ENCODE results near the gene GFER. TPM values are rescaled to one million over a fixed set of nuclear protein-coding genes. Genes with fewer than 3 reads are reported as not detected.

The GFER gene
- 10 to 100 TPM in 1 of 2 donors, 1 to 10 TPM in 1; 9.6 to 13.3 TPM for total RNA-seq

DNA sequence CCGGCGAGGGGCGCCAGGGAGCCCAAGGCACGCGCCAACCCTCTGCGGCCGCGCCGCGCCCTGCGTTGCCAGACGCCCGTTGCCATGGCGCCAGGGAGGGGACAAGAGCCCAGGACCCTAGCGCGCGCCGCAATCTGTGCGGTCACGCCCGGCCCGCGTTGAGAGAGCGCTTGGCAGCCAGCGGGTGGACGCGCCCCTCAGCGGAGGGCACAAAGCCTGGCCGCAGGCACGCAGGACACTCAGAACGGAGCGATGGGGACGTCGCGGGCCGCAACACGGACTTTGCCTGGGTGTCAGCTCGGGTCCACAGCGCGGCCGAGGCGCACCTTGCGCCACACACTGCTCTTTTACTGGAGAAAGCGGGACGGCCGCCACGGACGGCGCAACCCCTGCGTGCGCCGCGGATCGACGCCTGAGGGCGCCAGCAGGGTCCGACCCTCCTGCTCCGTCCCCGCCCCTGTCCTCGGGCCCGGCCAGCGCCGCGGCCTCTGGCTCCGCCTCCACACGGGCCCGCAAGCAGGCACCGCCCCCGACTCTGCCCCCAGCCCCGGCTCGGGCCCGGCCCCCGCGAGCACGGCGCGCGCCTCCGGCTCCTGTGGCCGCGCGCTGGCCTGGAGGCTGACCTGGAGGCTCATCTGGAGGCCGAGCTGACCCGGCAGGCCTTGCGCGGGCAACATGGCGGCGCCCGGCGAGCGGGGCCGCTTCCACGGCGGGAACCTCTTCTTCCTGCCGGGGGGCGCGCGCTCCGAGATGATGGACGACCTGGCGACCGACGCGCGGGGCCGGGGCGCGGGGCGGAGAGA is at the start of gene GFER:
Gene GFER (plus strand): TSS at position 650 of the 803 bp plus-strand sequence. CDS start 26 bp downstream, at position 676.

GRCh38 chr16:1942810-1943726 is 40.9 kb upstream of the GFER start, which contains the start of gene MSRB1:
Gene MSRB1, minus strand, starts transcription at chr16:1943199. Its CDS starts 43 bp downstream, at chr16:1943156.

GRCh38 chr16:1959269-1960039 is 24.5 kb upstream of the GFER start, which contains the start of gene NDUFB10:
Gene NDUFB10, plus strand, starts transcription at chr16:1959538. Its CDS starts 87 bp downstream, at chr16:1959625.

DNA sequence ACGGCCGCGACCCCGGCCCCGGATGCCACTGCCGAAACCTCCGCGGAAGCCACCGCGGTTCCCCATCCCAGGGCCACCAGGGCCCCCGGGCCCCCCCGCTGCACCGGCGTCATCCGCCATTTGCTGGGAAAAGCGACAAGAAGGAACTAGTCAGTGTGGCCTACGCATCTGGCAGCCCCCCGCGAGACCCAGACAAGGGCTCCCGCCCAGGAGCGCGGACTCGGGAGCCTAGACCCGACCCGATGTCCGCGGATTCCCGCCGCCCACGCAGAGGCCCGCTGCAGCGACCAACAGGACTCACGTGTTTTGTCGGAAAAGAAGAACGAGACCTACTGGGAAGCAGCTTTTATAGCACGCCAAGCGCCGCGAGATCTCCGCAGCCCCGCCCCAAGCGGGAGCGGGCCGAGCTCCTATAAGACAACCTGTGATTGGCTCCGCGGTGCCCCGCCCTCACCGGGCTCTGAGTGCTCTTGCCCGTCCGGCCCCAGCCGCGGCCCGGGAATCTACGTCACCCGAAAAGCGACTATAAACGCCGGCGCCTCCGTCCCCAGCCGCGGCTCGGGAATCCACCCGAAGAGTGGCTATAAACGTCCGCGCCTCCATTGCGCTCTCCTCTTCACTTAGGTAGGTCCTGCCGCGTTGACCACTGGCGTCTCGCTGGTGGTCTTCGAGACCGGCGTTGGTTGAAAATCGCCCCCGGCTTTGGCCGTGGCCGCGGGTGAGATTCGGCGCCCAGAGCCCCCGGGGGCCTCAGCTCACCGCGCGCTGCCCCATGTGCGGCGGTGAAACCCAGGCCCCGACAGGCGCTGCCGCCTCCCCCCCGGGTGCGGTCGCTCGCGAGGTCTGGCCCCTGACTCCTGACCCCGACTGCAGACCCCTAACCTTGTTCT is 19.2 kb upstream of the GFER start, which contains the start of gene RPS2:
Gene RPS2 (minus strand): TSS at position 321 of the 890 bp plus-strand sequence. CDS start 201 bp downstream, at position 120.

DNA sequence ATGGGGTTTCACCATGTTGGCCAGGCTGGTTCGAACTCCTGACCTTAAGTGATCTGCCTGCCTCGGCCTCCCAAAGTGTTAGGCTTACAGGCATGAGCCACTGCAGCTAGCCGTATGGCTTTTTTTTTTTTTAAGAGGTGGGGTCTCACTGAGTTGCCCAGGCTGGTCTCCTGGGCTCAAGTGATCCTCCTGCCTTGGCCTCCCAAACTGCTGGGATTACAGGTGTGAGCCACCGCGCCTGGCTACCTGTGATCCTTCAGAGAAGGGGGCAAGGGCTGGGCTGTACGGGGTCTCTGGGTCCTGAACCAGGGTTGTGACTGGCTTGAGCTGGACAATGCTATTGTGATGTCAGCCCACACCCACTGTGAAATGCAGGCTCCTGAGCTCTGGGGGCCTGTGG is 17.5 kb upstream of the GFER start, which contains the start of gene RNF151:
Gene RNF151 (plus strand): TSS at position 397 of the 400 bp plus-strand sequence. CDS start 26 bp downstream, outside the sequence.

GRCh38 chr16:1971796-1972489 is 12.1 kb upstream of the GFER start, which contains the start of gene TBL3:
Gene TBL3, plus strand, starts transcription at chr16:1972053. Its CDS starts 112 bp downstream, at chr16:1972165.

DNA sequence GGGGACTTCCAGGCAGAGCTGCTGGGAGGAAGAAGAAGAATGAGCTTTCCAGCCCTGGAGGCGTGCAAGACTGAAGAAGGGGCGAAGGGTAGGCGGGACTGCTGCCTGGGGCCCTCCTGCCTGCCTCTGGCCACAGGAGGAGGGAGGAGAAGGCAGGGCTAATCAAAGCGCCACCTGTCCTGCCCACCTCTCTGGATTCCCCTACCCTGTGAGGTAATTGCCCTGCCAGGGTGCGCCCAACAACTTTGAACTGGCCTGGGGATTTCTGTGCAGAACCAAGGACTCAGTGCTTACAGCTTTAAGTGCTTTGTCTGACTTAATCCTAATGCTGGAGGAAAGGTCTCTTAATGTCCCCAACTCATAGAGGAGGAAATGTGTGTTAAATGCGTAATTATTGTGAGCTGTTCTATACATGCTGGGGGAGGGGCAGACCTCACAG is 2.6 kb upstream of the GFER start, which contains the start of gene NOXO1:
Gene NOXO1 (minus strand): TSS at position 72 of the 439 bp plus-strand sequence. CDS start 290 bp downstream, outside the sequence.

GRCh38 chr16:1989209-1990100 is 5.5 kb downstream of the GFER start, which contains the start of gene SYNGR3:
Gene SYNGR3, plus strand, starts transcription at chr16:1989970. Its CDS starts 133 bp downstream, at chr16:1990103.

DNA sequence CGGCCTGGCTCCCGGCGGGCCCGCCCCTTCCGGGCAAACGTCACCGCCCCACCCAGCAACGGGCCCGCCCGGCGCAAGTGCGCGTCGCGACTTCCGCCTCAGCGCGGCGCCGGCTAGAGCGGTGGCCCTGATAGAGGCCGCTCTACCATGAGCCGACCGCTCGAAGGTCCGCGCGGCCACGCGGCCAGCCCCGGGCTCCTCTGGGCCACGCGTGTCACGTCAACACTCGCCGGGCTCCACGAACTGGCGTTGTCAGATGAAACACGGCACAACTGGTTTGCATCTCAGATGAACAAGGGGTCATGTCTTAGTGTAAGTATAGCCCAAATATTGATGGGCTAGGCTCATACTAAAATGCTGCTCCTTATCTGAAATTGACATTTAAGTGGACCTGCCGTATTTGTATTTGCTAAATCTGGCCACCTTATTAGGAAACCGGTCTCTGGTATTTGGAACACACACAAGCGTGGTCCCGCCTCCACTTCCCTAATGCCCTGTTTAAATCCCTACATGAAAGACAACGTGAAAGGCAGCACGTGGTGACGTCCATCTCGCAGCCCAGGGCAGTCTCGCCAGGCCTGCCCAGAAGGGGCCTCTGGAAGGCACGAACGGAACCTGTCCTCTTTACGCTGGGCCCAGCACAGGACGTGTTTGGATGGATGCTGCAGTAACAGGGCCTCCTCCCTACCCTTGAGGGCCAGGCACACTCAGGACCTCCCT is 26.0 kb downstream of the GFER start, which contains the start of gene ZNF598:
Gene ZNF598 (minus strand): TSS at position 31 of the 720 bp plus-strand sequence.

DNA sequence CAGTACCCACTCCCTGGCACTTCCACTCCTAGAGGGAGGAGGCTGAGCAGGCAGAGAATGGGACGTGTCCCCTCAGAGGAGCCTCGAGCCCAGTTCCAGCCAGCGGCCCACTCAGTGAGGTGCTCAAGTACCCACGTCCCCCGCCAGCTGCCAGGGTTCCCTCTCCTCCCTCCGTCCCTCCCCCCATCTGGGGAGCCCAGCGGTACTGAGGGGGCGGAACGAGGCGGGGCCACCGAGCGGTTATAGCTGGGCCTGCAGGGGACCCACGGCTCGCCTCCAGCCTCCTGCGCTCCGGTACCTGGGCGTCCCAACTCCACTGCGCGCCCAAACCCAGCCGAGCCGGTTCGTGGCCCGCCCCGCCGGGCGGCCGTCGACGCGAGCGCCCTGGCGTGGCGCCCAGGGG is 35.5 kb downstream of the GFER start, which contains the start of gene NPW:
Gene NPW (plus strand): TSS at position 268 of the 403 bp plus-strand sequence.

DNA sequence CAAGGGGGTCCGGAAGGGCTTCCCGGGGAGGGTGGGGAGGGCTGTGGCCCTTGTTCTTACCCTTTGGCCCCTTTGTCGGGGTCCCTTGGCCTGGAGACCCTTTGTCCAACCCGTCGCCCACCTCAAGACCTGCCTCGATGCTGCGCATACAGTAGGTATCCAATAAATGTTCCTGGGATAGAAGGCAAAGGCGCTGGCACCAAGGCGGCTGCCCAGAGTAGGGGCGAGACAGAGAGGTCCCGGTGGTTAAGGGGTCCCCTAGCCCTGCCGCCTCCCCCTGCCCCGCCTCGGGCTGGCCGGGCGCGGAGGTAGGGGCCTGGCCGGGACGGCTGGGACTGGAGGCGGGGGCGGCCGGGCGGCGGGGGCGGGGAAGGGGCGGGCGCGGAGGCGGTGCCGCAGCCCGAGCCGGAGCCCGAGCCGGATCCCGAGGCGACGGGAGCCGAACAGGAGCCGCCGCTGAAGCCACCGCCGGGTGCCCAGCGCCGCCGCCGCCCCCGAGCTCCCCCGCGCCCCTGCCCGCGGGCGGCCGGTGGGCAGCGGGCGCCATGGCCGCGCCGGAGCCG is 42.5 kb downstream of the GFER start, which contains the start of gene NHERF2:
Gene NHERF2 (plus strand): TSS at position 442 of the 563 bp plus-strand sequence. CDS start 104 bp downstream, at position 546.

Small RNA genes within 50 kb of the gene (small RNA-seq; reads per million reads assigned to genes)
- gene AC005363.2: 0.29 to 0.39 reads per million in 2 donors
- gene RN7SL219P: 0 reads per million in 2 donors
- 0 reads per million in 2 donors for gene SNORA10
- 0 reads per million in 2 donors for gene SNORA64

Other genes starting within 250 kb of the GFER start
- gene NME3, start 212.7 kb upstream of the GFER start, total RNA-seq: 10 to 100 TPM; 27.9 to 36.0 TPM
- 10 to 100 TPM; 15.3 to 17.2 TPM for gene EME2, start 211.4 kb upstream of the GFER start, total RNA-seq
- 100 to 1,000 TPM in 1 of 2 donors, 10 to 100 TPM in 1; 87.8 to 153 TPM for gene MRPS34, start 211.1 kb upstream of the GFER start, total RNA-seq
- 10 to 100 TPM; 19.3 to 23.1 TPM for gene SPSB3, start 201.6 kb upstream of the GFER start, total RNA-seq
- gene NUBP2, start 201.2 kb upstream of the GFER start, total RNA-seq: 10 to 100 TPM; 59.5 to 80.3 TPM
- under 1 TPM in 1 of 2 donors, not detected in 1; 0.33 TPM for gene IGFALS, start 190.5 kb upstream of the GFER start, total RNA-seq
- gene HAGH, start 157.4 kb upstream of the GFER start, total RNA-seq: 10 to 100 TPM; 46.6 to 61.9 TPM
- 100 to 1,000 TPM; 114 to 119 TPM for gene FAHD1, start 157.0 kb upstream of the GFER start, total RNA-seq
- gene MEIOB, start 112.0 kb upstream of the GFER start, total RNA-seq: 1 to 10 TPM in 1 of 2 donors, under 1 TPM in 1; under 0.01 to 1.3 TPM
- gene HS3ST6, start 65.8 kb upstream of the GFER start, total RNA-seq: not detected
- 10 to 100 TPM; 11.4 to 16.0 TPM for gene MSRB1, start 41.0 kb upstream of the GFER start, total RNA-seq
- not detected for gene RPL3L, start 29.5 kb upstream of the GFER start, total RNA-seq
- gene NDUFB10, start 24.7 kb upstream of the GFER start, total RNA-seq: 100 to 1,000 TPM; 131 to 144 TPM
- 1,000 to 10,000 TPM in 1 of 2 donors, 100 to 1,000 TPM in 1; 727 to 1,558 TPM for gene RPS2, start 19.4 kb upstream of the GFER start, total RNA-seq
- not detected for gene RNF151, start 17.3 kb upstream of the GFER start, total RNA-seq
- gene TBL3, start 12.1 kb upstream of the GFER start, total RNA-seq: 10 to 100 TPM; 27.5 to 45.0 TPM
- gene NOXO1, start 2.7 kb upstream of the GFER start, total RNA-seq: under 1 TPM in 1 of 2 donors, not detected in 1; 0.34 TPM
- gene SYNGR3, start 5.8 kb downstream of the GFER start, total RNA-seq: under 1 TPM in 1 of 2 donors, not detected in 1; 0.69 TPM
- 10 to 100 TPM; 26.6 to 29.6 TPM for gene ZNF598, start 25.6 kb downstream of the GFER start, total RNA-seq
- under 1 TPM in 1 of 2 donors, not detected in 1; 0.33 TPM for gene NPW, start 35.6 kb downstream of the GFER start, total RNA-seq
- 1 to 10 TPM; 4.1 to 9.7 TPM for gene NHERF2, start 42.7 kb downstream of the GFER start, total RNA-seq
- gene NTHL1, start 63.6 kb downstream of the GFER start, total RNA-seq: 10 to 100 TPM; 20.0 to 45.3 TPM
- 10 to 100 TPM; 35.6 to 41.6 TPM for gene TSC2, start 63.8 kb downstream of the GFER start, total RNA-seq
- 10 to 100 TPM; 82.6 to 94.6 TPM for gene PKD1, start 151.7 kb downstream of the GFER start, total RNA-seq
- gene RAB26, start 164.4 kb downstream of the GFER start, total RNA-seq: under 1 TPM; 0.33 to 0.69 TPM
- 10 to 100 TPM; 44.4 to 53.9 TPM for gene TRAF7, start 171.6 kb downstream of the GFER start, total RNA-seq
- gene CASKIN1, start 212.4 kb downstream of the GFER start, total RNA-seq: 1 to 10 TPM in 1 of 2 donors, under 1 TPM in 1; 0.34 to 1.7 TPM
- 10 to 100 TPM; 28.6 to 47.6 TPM for gene MLST8, start 221.3 kb downstream of the GFER start, total RNA-seq
- gene BRICD5, start 226.7 kb downstream of the GFER start, total RNA-seq: 1 to 10 TPM; 1.3 to 2.1 TPM
- gene PGP, start 230.6 kb downstream of the GFER start, total RNA-seq: 10 to 100 TPM; 28.9 to 40.6 TPM
- gene E4F1, start 239.4 kb downstream of the GFER start, total RNA-seq: 10 to 100 TPM; 23.4 to 29.6 TPM

All from melanocyte of skin (primary cell).